ENCODE data around the gene C6orf132.

The C6orf132 gene, protein sequence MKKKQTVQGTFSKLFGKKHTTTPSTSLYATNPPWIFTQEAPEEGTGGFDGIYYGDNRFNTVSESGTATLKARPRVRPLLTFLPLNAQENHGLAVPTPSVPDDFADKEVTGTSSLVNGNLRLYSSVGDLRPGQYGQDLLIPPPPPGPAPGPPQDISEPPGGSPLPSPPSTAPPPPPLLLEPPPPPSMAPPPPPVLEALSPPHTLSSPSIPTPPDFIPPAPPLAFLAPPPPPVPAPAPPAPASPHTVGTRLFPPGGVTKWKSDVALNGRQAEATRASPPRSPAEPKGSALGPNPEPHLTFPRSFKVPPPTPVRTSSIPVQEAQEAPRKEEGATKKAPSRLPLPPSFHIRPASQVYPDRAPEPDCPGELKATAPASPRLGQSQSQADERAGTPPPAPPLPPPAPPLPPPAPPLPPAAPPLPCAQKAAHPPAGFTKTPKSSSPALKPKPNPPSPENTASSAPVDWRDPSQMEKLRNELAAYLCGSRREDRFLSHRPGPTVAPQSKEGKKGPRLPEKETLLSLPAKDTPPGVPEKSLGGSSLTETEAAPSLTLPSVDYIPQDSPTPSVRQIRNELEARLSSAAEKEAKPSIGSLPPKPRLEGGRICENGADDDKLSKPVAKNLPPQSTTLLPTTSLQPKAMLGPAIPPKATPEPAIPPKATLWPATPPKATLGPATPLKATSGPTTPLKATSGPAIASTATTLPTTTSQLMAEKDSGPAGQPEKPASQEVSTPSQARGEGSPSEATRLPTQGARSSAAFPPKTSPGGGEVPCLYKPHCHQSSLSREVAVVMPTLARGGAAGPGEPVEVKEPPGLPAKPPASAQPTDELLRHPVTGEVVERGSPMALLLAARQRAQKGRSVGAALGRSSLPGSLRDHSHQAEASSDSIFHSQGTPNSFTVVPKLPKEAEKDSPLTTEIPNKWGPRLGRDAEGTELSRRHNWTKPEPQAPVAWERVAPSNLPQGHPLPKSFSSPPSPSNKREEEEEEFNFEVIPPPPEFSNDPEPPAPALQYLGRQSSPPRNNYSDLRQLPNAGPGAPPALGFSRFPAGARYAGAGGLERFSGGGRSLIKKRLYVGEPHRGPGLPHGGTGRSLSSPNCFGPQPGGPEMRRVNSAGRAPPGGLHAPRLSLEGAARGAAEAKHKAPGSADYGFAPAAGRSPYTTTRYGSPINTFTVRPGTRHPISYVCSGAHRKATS

DNA sequence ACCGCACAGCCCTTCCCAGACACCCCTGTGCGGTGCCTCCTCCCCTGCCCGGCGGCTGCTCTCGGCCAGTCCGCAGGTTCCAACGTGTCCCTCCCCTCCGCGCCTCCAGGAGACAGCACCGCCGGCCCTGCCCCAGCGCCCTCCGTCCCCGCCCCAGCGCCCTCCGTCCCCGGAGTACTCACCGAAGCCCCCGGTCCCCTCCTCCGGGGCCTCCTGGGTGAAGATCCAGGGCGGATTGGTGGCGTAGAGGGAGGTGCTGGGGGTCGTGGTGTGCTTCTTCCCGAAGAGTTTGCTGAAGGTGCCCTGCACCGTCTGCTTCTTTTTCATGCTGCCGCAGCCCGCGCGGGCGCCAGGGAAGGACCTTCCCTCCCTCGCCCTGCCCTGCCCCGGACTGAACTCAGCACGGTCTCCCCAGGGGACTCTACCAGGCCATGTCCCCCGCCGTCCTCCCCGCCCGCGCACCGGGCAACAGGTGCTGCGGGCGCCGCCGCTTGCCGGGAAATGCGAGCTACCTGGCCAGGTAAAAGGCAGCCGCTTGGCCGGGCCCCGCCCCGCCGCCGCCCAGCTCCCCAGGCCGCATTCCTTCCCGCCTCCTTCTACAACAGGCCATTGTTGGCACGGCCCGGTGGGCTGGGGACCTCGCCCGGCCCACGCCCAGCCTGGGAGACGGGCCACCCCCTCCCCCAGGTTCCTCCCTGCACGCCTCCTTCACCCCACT, at the start of gene C6orf132:
Gene C6orf132, minus strand, starts transcription at position 503 of the 718 bp plus-strand sequence. Its CDS starts 176 bp downstream, at position 327.
- Histone ChIP-seq H4K20me1 (peaks cover 13% of the 10 kb centered on the region; the same call in 1 of the 2 replicates), H3K9ac (no peak within 1 kb of the TSS), H3K27ac (no peak within 1 kb of the TSS), H3K27me3 (peaks cover 46% of the 10 kb centered on the region), H3K4me1 (peaks cover 20% of the 10 kb centered on the region), H3K4me2 (peak within 1 kb of the TSS; percentile 61), H3K36me3 (no peaks in the 10 kb centered on the region), H3K4me3 (peak within 1 kb of the TSS; percentile 52), H3K9me3 (no peaks in the 10 kb centered on the region)
- no peak for TF ChIP-seq Cebpa-rat (IDR thresholded peaks at IDR 0.05)

GRCh38 chr6:42190554-42191183, 48.2 kb upstream of the C6orf132 start:
- Histone ChIP-seq H3K27ac (no peak overlapping the region), H3K9ac (no peak overlapping the region), H3K4me1 (peaks cover 4% of the 10 kb centered on the region), H3K36me3 (no peaks in the 10 kb centered on the region), H3K27me3 (no peaks in the 10 kb centered on the region), H3K4me2 (no peak overlapping the region), H3K4me3 (no peak overlapping the region), H3K9me3 (no peaks in the 10 kb centered on the region), H4K20me1 (no peaks in the 10 kb centered on the region)
- TF ChIP-seq Cebpa-rat (IDR thresholded peaks at IDR 0.05): no peak

- Histone ChIP-seq H3K27ac (no peak overlapping the region), H3K9ac (no peak overlapping the region), H3K4me3 (no peak overlapping the region), H3K9me3 (no peaks in the 10 kb centered on the region), H3K27me3 (no peaks in the 10 kb centered on the region), H4K20me1 (no peaks in the 10 kb centered on the region), H3K4me1 (no peaks in the 10 kb centered on the region), H3K36me3 (no peaks in the 10 kb centered on the region), H3K4me2 (no peak overlapping the region)
- no peak for TF ChIP-seq Cebpa-rat (IDR thresholded peaks at IDR 0.05)
These were observed 46.0 kb upstream of the C6orf132 start for GRCh38 chr6:42188406-42188805.

GRCh38 chr6:42185597-42185996, 43.2 kb upstream of the C6orf132 start:
- no peak overlapping the region for H3K9ac ChIP-seq
- H3K9me3 ChIP-seq: no peaks in the 10 kb centered on the region
- TF ChIP-seq Cebpa-rat (IDR thresholded peaks at IDR 0.05): no peak
- no peaks in the 10 kb centered on the region for H3K27me3 ChIP-seq
- H3K36me3 ChIP-seq: no peaks in the 10 kb centered on the region
- peaks cover 4% of the 10 kb centered on the region; the same call in 1 of the 2 replicates for H3K4me1 ChIP-seq
- no peak overlapping the region for H3K27ac ChIP-seq
- H3K4me2 ChIP-seq: no peak overlapping the region
- no peak overlapping the region for H3K4me3 ChIP-seq
- no peaks in the 10 kb centered on the region for H4K20me1 ChIP-seq

DNA sequence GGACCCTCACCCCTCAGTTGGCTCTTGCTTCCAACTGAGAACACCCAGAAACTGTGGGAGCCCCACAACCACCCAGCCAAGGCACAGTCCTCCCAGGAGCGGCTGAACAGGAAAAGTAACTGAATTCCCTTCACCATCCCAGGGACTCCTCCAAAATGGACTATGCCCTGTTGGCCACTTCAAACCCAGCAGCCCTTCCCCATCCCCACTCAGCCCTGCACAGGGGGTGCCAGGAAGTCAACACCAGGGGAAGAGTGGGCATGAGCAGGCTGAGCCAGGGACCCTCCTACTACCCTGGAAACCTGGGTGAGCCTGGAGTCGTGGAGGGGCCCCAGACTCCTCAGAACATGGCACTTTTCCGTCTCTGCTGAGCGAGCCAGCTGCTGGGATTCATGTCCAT, 42.1 kb upstream of the C6orf132 start:
- Histone ChIP-seq H3K4me1 (peaks cover 4% of the 10 kb centered on the region; the same call in 1 of the 2 replicates), H3K27me3 (no peaks in the 10 kb centered on the region), H4K20me1 (no peaks in the 10 kb centered on the region), H3K4me2 (no peak overlapping the region), H3K9ac (no peak overlapping the region), H3K27ac (no peak overlapping the region), H3K9me3 (no peaks in the 10 kb centered on the region), H3K4me3 (no peak overlapping the region), H3K36me3 (no peaks in the 10 kb centered on the region)
- no peak for TF ChIP-seq Cebpa-rat (IDR thresholded peaks at IDR 0.05)

- H3K4me2 ChIP-seq: no peak overlapping the region
These were observed 39.7 kb upstream of the C6orf132 start for GRCh38 chr6:42182101-42182500.

DNA sequence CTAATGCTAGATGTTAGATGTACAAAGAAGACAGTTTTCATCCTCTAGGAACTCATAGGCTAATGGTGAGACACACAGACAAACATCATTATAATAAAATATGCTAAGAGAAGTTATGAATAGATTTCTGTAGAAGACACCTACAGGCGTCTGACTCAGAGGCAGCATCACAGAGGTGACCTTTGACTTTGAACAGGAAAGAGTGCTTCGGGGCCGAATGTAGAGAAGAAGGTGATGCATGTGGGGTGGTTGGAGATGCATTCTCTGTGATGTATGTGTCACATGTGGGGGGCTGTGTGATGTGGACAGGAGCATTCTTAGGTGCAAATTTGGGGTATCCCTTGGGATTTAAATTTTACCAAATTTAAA, 37.5 kb upstream of the C6orf132 start:
- Histone ChIP-seq H3K27me3 (no peaks in the 10 kb centered on the region), H3K4me2 (no peak overlapping the region), H3K9me3 (no peaks in the 10 kb centered on the region), H4K20me1 (no peaks in the 10 kb centered on the region), H3K36me3 (no peaks in the 10 kb centered on the region), H3K4me3 (no peak overlapping the region), H3K4me1 (peaks cover 13% of the 10 kb centered on the region; the same call in 1 of the 2 replicates), H3K27ac (no peak overlapping the region), H3K9ac (no peak overlapping the region)
- no peak for TF ChIP-seq Cebpa-rat (IDR thresholded peaks at IDR 0.05)

More at GRCh38 chr6:42182101-42182500, 39.7 kb upstream of the C6orf132 start:
- Histone ChIP-seq H3K4me3 (no peak overlapping the region), H3K9me3 (no peaks in the 10 kb centered on the region), H3K27ac (no peak overlapping the region), H3K27me3 (no peaks in the 10 kb centered on the region), H3K36me3 (no peaks in the 10 kb centered on the region), H3K9ac (no peak overlapping the region), H3K4me1 (peaks cover 13% of the 10 kb centered on the region; the same call in 1 of the 2 replicates), H4K20me1 (no peaks in the 10 kb centered on the region)
- no peak for TF ChIP-seq Cebpa-rat (IDR thresholded peaks at IDR 0.05)

DNA sequence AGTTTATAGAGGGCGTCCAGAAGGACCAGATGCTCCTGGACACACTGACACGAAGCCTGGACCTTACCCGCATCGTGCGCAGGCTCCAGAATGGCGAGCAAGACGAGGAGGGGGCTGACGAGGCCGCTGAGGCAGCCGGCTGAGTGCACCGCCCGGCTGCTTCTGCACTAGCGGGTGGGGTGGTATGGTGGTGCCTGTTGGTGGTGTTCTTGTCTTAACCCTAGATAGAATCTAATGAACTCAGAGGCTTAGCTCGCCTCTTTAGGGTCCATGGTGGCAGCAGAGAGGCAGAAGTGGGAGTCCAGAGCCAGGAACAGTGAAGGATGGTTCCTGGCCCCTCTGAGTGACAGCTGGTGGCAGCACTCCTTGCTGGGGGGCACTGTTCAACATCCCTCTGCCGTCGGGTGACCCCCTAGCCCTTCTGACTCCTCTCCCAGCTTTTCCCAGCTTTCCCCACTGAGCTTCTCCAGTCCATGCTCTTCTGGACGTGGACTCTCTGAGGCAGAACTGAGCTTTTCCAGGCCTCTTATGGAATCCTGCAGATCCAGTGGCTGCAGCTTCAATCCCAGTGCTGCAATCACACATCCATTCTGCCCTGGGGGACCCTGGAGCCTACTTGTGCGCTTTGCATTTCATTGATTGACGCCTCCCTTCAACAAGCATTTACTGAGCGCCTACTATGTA, 37.0 kb upstream of the C6orf132 start:
- no peak for TF ChIP-seq Cebpa-rat (IDR thresholded peaks at IDR 0.05)
- H3K9me3 ChIP-seq: no peaks in the 10 kb centered on the region
- peaks cover 13% of the 10 kb centered on the region; the same call in 1 of the 2 replicates for H3K4me1 ChIP-seq
- H3K9ac ChIP-seq: no peak overlapping the region
- no peaks in the 10 kb centered on the region for H4K20me1 ChIP-seq
- H3K4me3 ChIP-seq: no peak overlapping the region
- H3K36me3 ChIP-seq: no peaks in the 10 kb centered on the region
- H3K27ac ChIP-seq: no peak overlapping the region
- no peaks in the 10 kb centered on the region for H3K27me3 ChIP-seq
- H3K4me2 ChIP-seq: no peak overlapping the region

Measured in BLaER1 (cell line).